DMS53 treated with DMSO at 0.1 percent for 48 hours (cell line): ENCODE results near the gene GAMT.

Source experiments
- DNase-seq: peaks from one replicate; lab custom pipeline; 2025; ENCODE audit not compliant: unreplicated experiment; lab: John Stamatoyannopoulos, UW

The GAMT gene

GRCh38 chr19:1418951-1419738 is 17.8 kb upstream of the GAMT start:
- no peak for DNase-seq

- no peak for DNase-seq
Observed at GRCh38 chr19:1418496-1418775, 17.1 kb upstream of the GAMT start.

- DNase-seq: no peak
Observed at GRCh38 chr19:1417681-1418495, 16.5 kb upstream of the GAMT start.

- DNase-seq: no peak
Observed at GRCh38 chr19:1417145-1417544, 15.8 kb upstream of the GAMT start.

GRCh38 chr19:1416014-1416841 is 14.9 kb upstream of the GAMT start:
- DNase-seq: no peak

- DNase-seq: no peak
Observed at GRCh38 chr19:1412995-1413800, 11.9 kb upstream of the GAMT start.

GRCh38 chr19:1412323-1412923 is 11.1 kb upstream of the GAMT start:
- DNase-seq: no peak

GRCh38 chr19:1411255-1412191 is 10.2 kb upstream of the GAMT start:
- no peak for DNase-seq

GRCh38 chr19:1410789-1411188 is 9.4 kb upstream of the GAMT start:
- DNase-seq: no peak

GRCh38 chr19:1410136-1410786 is 8.9 kb upstream of the GAMT start:
- no peak for DNase-seq

GRCh38 chr19:1409204-1410005 is 8.1 kb upstream of the GAMT start:
- no peak for DNase-seq

GRCh38 chr19:1408300-1409203 is 7.2 kb upstream of the GAMT start:
- no peak for DNase-seq

- no peak for DNase-seq
Observed at GRCh38 chr19:1407528-1408299, 6.4 kb upstream of the GAMT start, which contains the start of gene DAZAP1. Gene DAZAP1 (plus strand): TSS chr19:1407586. CDS start chr19:1407774, 188 bp downstream.

- peak; percentile 78 for DNase-seq
Observed at GRCh38 chr19:1406774-1407527, 5.6 kb upstream of the GAMT start.

GRCh38 chr19:1402411-1403070 is 1.2 kb upstream of the GAMT start:
- no peak for DNase-seq
